H1 (cell line): ENCODE measurements around the gene MACF1. TPM values are rescaled to one million over a fixed set of nuclear protein-coding genes. Genes with fewer than 3 reads are reported as not detected.

ENCODE experiments used
- CTCF ChIA-PET: fragments of 300-600 bp; sonication (Branson Sonifier 250); formaldehyde crosslinking; loops from one replicate; lab custom pipeline; 2021; ENCODE audit not compliant: partially characterized antibody; lab: Charles Lee
- POLR2A ChIA-PET: fragments of 300-600 bp; sonication (Branson Sonifier 250); formaldehyde crosslinking; loops from one replicate; lab custom pipeline; 2021; ENCODE audit warnings: inconsistent platforms; ENCODE audit not compliant: partially characterized antibody; lab: Charles Lee
- DNase-seq, 2 experiments: peaks; one replicate each; pipeline versions ENCODE4 v3.0.0 to v3.0.0-alpha.2; 2010 to 2022; ENCODE audit warnings: low spot score in 2 of 2, low read depth in 1 of 2, mixed read lengths in 1 of 2
- FAIRE-seq: peaks from 2 replicates; lab custom pipeline; 2011; peaks lifted over from hg19 to GRCh38; lab: Jason Lieb, UNC
- H2AFZ ChIP-seq: 2 replicates; pipeline ENCODE4 v1.8.1; 2012; ENCODE audit warnings: low read length, inconsistent platforms
- H2AK5ac ChIP-seq: 2 replicates; pipeline ENCODE4 v1.6.1; 2013; ENCODE audit warnings: low read depth, low read length
- H2BK120ac ChIP-seq: replicated peaks from 2 replicates; pipeline ENCODE3; 2013; ENCODE audit warnings: low read depth, low read length, inconsistent platforms
- H2BK12ac ChIP-seq: 2 replicates; pipeline ENCODE4 v1.6.1; 2013; ENCODE audit warnings: low read depth, low read length
- H2BK15ac ChIP-seq: 2 replicates; pipeline ENCODE4 v1.6.1; 2013; ENCODE audit warnings: low read length
- H2BK20ac ChIP-seq: 2 replicates; pipeline ENCODE4 v1.6.1; 2013; ENCODE audit warnings: low read length
- H2BK5ac ChIP-seq: 2 replicates; pipeline ENCODE4 v1.6.1; 2013; ENCODE audit warnings: low read depth, low read length
- H3K14ac ChIP-seq: 2 replicates; pipeline ENCODE4 v1.6.1; 2013; ENCODE audit warnings: inconsistent platforms; ENCODE audit not compliant: insufficient read length
- H3K18ac ChIP-seq: 2 replicates; pipeline ENCODE4 v1.6.1; 2013; ENCODE audit warnings: low read length; ENCODE audit errors: extremely low read depth
- H3K23ac ChIP-seq: 2 replicates; pipeline ENCODE4 v1.6.1; 2013; ENCODE audit warnings: inconsistent platforms; ENCODE audit not compliant: insufficient read length
- H3K23me2 ChIP-seq: 2 replicates; pipeline ENCODE4 v1.6.1; 2013; ENCODE audit warnings: low read depth, low read length
- H3K27ac ChIP-seq: 2 replicates; pipeline ENCODE4 v1.6.1; 2011; ENCODE audit warnings: low read depth, low read length, inconsistent platforms
- H3K27me3 ChIP-seq, 4 experiments: replicated peaks in 1 of 4; 1 replicate in 1 of 4; 2 replicates in 3 of 4; pipeline versions ENCODE4 v1.6.1 to v1.8.1; 2011 to 2013; ENCODE audit warnings: low read length in 3 of 4, mild to moderate bottlenecking in 3 of 4, inconsistent platforms in 2 of 4, mixed read lengths in 2 of 4, moderate library complexity in 1 of 4; ENCODE audit not compliant: control insufficient read depth in 3 of 4, insufficient read depth in 3 of 4; ENCODE audit errors: extremely low read depth in 1 of 4
- H3K36me3 ChIP-seq, 4 experiments: 2 replicates each; pipeline versions ENCODE4 v1.6.1 to v1.8.1; 2011 to 2013; ENCODE audit warnings: mild to moderate bottlenecking in 4 of 4, low read length in 3 of 4, moderate library complexity in 2 of 4, control low read depth in 1 of 4, inconsistent platforms in 1 of 4; ENCODE audit not compliant: insufficient read depth in 4 of 4, control insufficient read depth in 2 of 4
- H3K4ac ChIP-seq: replicated peaks from 2 replicates; pipeline ENCODE3; 2013; ENCODE audit warnings: low read length, low read depth, mixed read lengths, inconsistent platforms; ENCODE audit not compliant: insufficient read length
- H3K4me1 ChIP-seq, 4 experiments: replicated peaks in 1 of 4; 1 replicate in 1 of 4; 2 replicates in 3 of 4; pipeline versions ENCODE4 v1.6.1 to v1.8.1; 2011 to 2013; ENCODE audit warnings: low read length in 3 of 4, inconsistent platforms in 2 of 4, mixed read lengths in 1 of 4; ENCODE audit not compliant: insufficient read depth in 4 of 4, control insufficient read depth in 3 of 4
- H3K4me2 ChIP-seq, 2 experiments: 2 replicates each; pipeline versions ENCODE4 v1.6.1 to v1.8.1; 2011 to 2013; ENCODE audit warnings: low read depth in 2 of 2, low read length in 2 of 2, control low read depth in 1 of 2, inconsistent platforms in 1 of 2, mild to moderate bottlenecking in 1 of 2; ENCODE audit not compliant: insufficient read depth in 1 of 2
- H3K4me3 ChIP-seq, 4 experiments: fragments of 200-600, 300-600 bp in 1 of 4; sonication (generic), shearing (Covaris generic), sonication (Bioruptor Twin) in 1 of 4; 2 replicates each; pipeline versions ENCODE4 v1.5.1 to v1.8.1; 2011 to 2016; ENCODE audit warnings: low read length in 4 of 4, low read depth in 3 of 4, control low read depth in 2 of 4, inconsistent platforms in 2 of 4, mild to moderate bottlenecking in 2 of 4, mixed read lengths in 1 of 4, moderate library complexity in 1 of 4; ENCODE audit not compliant: insufficient read depth in 2 of 4; ENCODE audit errors: extremely low read depth in 1 of 4
- H3K56ac ChIP-seq: replicated peaks from 2 replicates; pipeline ENCODE3; 2013; ENCODE audit warnings: low read depth, mild to moderate bottlenecking, mixed read lengths, low read length, inconsistent platforms; ENCODE audit not compliant: insufficient read length
- H3K79me1 ChIP-seq: 2 replicates; pipeline ENCODE4 v1.6.1; 2013; ENCODE audit warnings: low read depth, low read length, control low read depth
- H3K79me2 ChIP-seq, 2 experiments: 2 replicates each; pipeline versions ENCODE4 v1.6.1 to v1.8.1; 2012 to 2013; ENCODE audit warnings: low read length in 2 of 2, mild to moderate bottlenecking in 2 of 2, inconsistent platforms in 1 of 2; ENCODE audit not compliant: insufficient read depth in 2 of 2, control insufficient read depth in 1 of 2
- H3K9ac ChIP-seq, 4 experiments: replicated peaks in 1 of 4; 1 replicate in 1 of 4; 2 replicates in 3 of 4; pipeline versions ENCODE4 v1.6.1 to v1.8.1; 2011 to 2013; ENCODE audit warnings: low read depth in 3 of 4, low read length in 3 of 4, control low read depth in 2 of 4, mild to moderate bottlenecking in 2 of 4, moderate library complexity in 2 of 4, inconsistent platforms in 1 of 4; ENCODE audit errors: extremely low read depth in 1 of 4
- H3K9me3 ChIP-seq, 2 experiments: 2 replicates each; pipeline versions ENCODE4 v1.6.1 to v1.8.1; 2012 to 2013; ENCODE audit warnings: mild to moderate bottlenecking in 2 of 2, moderate library complexity in 2 of 2, control low read depth in 1 of 2, inconsistent platforms in 1 of 2, low read depth in 1 of 2, low read length in 1 of 2, mixed read lengths in 1 of 2; ENCODE audit not compliant: insufficient read depth in 2 of 2
- H4K20me1 ChIP-seq, 2 experiments: replicated peaks in 1 of 2; 2 replicates each; pipeline versions ENCODE3 to v1.8.1; 2011 to 2013; ENCODE audit warnings: inconsistent platforms in 2 of 2, low read length in 2 of 2, mild to moderate bottlenecking in 1 of 2; ENCODE audit not compliant: insufficient read depth in 2 of 2, control insufficient read depth in 1 of 2
- H4K5ac ChIP-seq: 2 replicates; pipeline ENCODE4 v1.6.1; 2013; ENCODE audit warnings: low read length, low read depth, mixed read lengths, inconsistent platforms; ENCODE audit not compliant: insufficient read length
- H4K8ac ChIP-seq: 2 replicates; pipeline ENCODE4 v1.8.0; 2013; ENCODE audit warnings: mild to moderate bottlenecking, moderate library complexity, low read length, inconsistent platforms; ENCODE audit not compliant: insufficient read depth; ENCODE audit errors: extremely low read depth
- H4K91ac ChIP-seq: replicated peaks from 2 replicates; pipeline ENCODE3; 2013; ENCODE audit warnings: low read length, mixed read lengths, inconsistent platforms; ENCODE audit not compliant: insufficient read length
- GABPA ChIP-seq: IDR thresholded peaks from 2 replicates; pipeline ENCODE4 v1.6.1; 2011; ENCODE audit warnings: mild to moderate bottlenecking, low read length, moderate library complexity, borderline replicate concordance; ENCODE audit not compliant: insufficient read depth
- POLR2AphosphoS5 ChIP-seq: IDR thresholded peaks from 2 replicates; pipeline ENCODE4 v1.6.1; 2011; ENCODE audit warnings: low read depth, low read length
- WGBS, 2 experiments: shearing (Covaris generic) in 1 of 2; methylation state at CpG; one replicate each; pipeline versions ENCODE4 v1.1.6 to v1.1.7; 2013 to 2015; ENCODE audit warnings: low lambda C conversion rate in 2 of 2, mixed read lengths in 2 of 2, inconsistent platforms in 1 of 2, low coverage in 1 of 2, missing lambda C conversion rate in 1 of 2; ENCODE audit not compliant: insufficient replicate concordance in 2 of 2, insufficient coverage in 1 of 2, insufficient read length in 1 of 2; ENCODE audit errors: extremely low coverage in 1 of 2, missing lambda C conversion rate in 1 of 2; 5-methylcytosine and 5-hydroxymethylcytosine counted together
- polyA plus RNA-seq, 7 experiments: library from polyadenylated mRNA; depleted of rRNA in 3 of 7; stranded (reverse) in 5 of 7; unstranded in 2 of 7; fragments of >200 nt in 5 of 7; fragments of 200-250 nt in 2 of 7; gene quantifications; 1 replicate in 5 of 7; 2 replicates in 1 of 7; 4 replicates in 1 of 7; pipeline versions ENCODE4 v1.2.1 to v1.2.3, GENCODE V29; 2011 to 2013; ENCODE audit warnings: missing spikeins in 2 of 7, mixed read lengths in 2 of 7
- total RNA-seq: library from RNA; stranded (reverse); fragmentation: NEBNext Ultra II Directional; extraction: Animal tissue kit (Norgen Biotek cat#: 25700); gene quantifications from 2 replicates; pipeline ENCODE4 v1.2.1, GENCODE V29; 2021

The MACF1 gene
- total and polyA plus RNA-seq, 2 of the 8 experiments (the other 6 are each of a cell fraction or from before 2014, with no cell fraction given) = 59.8 to 285 TPM

DNA sequence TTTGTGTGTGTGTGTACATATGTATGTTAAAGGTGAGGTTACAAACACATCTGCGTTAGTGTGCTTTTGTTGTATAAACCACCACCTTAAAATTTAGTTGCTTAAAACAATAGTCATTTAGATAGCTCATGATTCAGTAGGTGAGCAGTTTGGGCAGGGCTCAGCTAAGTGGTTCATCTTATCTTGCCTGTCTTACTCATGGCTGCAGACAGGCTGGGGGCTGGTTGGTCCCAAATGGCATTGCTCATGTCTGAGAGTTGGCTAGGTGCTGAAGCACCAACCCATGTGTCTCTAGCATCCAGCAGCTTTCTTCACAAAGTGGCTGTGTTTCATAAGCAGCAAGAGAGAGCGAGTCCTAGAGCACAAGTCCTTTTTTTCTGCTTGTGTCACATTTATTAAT is 91.4 kb downstream of the MACF1 start:
- Histone ChIP-seq H2BK120ac (no peak overlapping the region), H4K91ac (no peak overlapping the region), H4K5ac (no peak overlapping the region), H2BK5ac (no peak overlapping the region), H3K23ac (no peak overlapping the region), H3K4me3 (no peak overlapping the region), H3K14ac (no peak overlapping the region), H3K18ac (no peak overlapping the region), H3K23me2 (no peaks in the 10 kb centered on the region), H2BK15ac (no peak overlapping the region), H2AFZ (no peak overlapping the region), H3K27me3 (no peaks in the 10 kb centered on the region), H3K79me1 (no peaks in the 10 kb centered on the region), H4K20me1 (peaks cover 0 to 2% of the 10 kb centered on the region in 2 experiments), H3K4me2 (no peak overlapping the region), H3K36me3 (peaks cover 28 to 77% (median 57%) of the 10 kb centered on the region in 4 experiments), H3K27ac (no peak overlapping the region), H3K9me3 (no peaks in the 10 kb centered on the region), H2BK12ac (no peak overlapping the region), H4K8ac (no peak overlapping the region), H2BK20ac (no peak overlapping the region), H3K9ac (no peak overlapping the region), H2AK5ac (no peak overlapping the region), H3K79me2 (no peaks in the 10 kb centered on the region), H3K4me1 (no peaks in the 10 kb centered on the region), H3K4ac (no peak overlapping the region), H3K56ac (no peak overlapping the region)
- POLR2A ChIA-PET = no interaction called here
- no peak for DNase-seq
- FAIRE-seq = no peak
- TF ChIP-seq POLR2AphosphoS5 (no peak), GABPA (no peak)
- 87% methylated on average over 2 of the region's 2 CpGs; no CpG with 5 or more reads in 1 of the 2 experiments for WGBS, 2 experiments
- CTCF ChIA-PET = interaction anchor here (0.7 to 1.4 kb wide), 3 partner anchors 38 to 197 kb away, joined by 3 to 4 read pairs (median 4); no protein-coding TSS in a partner anchor
